GM21576 (cell line): Measurements from ENCODE around the gene BORA.
"Not testable (repeated sequence)": the region's sequence is repeated elsewhere in the genome, so short reads cannot be mapped to it uniquely, and the experiment has no call there.

Experiments used
- ATAC-seq: cut with Tn5 transposase; IDR thresholded peaks from one replicate; pipeline ENCODE4 v1.9.1; 2021; ENCODE audit warnings: mild to moderate bottlenecking, moderate library complexity; ENCODE audit not compliant: unreplicated experiment

The BORA gene

GRCh38 chr13:72760189-72760588 lies 32.5 kb downstream of the BORA start:
- ATAC-seq, result no peak

GRCh38 chr13:72763411-72763810 lies 35.7 kb downstream of the BORA start:
- ATAC-seq, result no peak

GRCh38 chr13:72774019-72774418 lies 46.3 kb downstream of the BORA start:
- ATAC-seq, result no peak

GRCh38 chr13:72781451-72782439 lies 54.0 kb downstream of the BORA start, which contains the start of the genes DIS3 and PIBF1:
DIS3 (minus strand) TSS chr13:72781900; CDS start chr13:72781832, 68 bp downstream.
PIBF1 (plus strand) TSS chr13:72782133; CDS start chr13:72783470, 1,337 bp downstream.
- peak; percentile 98 for ATAC-seq

- ATAC-seq, result no peak
Measured at GRCh38 chr13:72782717-72783116, 55.0 kb downstream of the BORA start.

GRCh38 chr13:72784679-72785078 lies 57.0 kb downstream of the BORA start:
- not testable (repeated sequence) for ATAC-seq

- no peak for ATAC-seq
Measured at GRCh38 chr13:72788831-72789230, 61.1 kb downstream of the BORA start.

- no peak for ATAC-seq
Measured at GRCh38 chr13:72792640-72793039, 64.9 kb downstream of the BORA start.

GRCh38 chr13:72798817-72799216 lies 71.1 kb downstream of the BORA start:
- ATAC-seq, result no peak

- ATAC-seq, result no peak
Measured at GRCh38 chr13:72804301-72804700, 76.6 kb downstream of the BORA start.
